Measurements from ENCODE around the gene OVAAL. TPM values are rescaled to one million over a fixed set of nuclear protein-coding genes. Genes with fewer than 3 reads are reported as not detected.

The OVAAL gene
- total RNA-seq, 2 donors from 2014 or later, result not detected

GRCh38 chr1:180515364-180515763, 43.4 kb upstream of the OVAAL start:
- no peak for DNase-seq
- Histone ChIP-seq H3K4me1 (ENCODE audit: control insufficient read depth, insufficient read depth, low read length) (no peaks in the 10 kb centered on the region), H3K27me3 (ENCODE audit: control insufficient read depth, insufficient read depth, low read length, poor library complexity, severe bottlenecking) (no peaks in the 10 kb centered on the region), H3K36me3 (ENCODE audit: control insufficient read depth, insufficient read depth, low read length) (no peaks in the 10 kb centered on the region), H3K4me3 (ENCODE audit: low read length) (no peak overlapping the region), H3K9ac (ENCODE audit: extremely low read depth, low read length, poor library complexity, severe bottlenecking) (no peak overlapping the region), H3K27ac (ENCODE audit: low read depth, low read length) (no peak overlapping the region), H3K9me3 (ENCODE audit: control insufficient read depth, low read length) (no peaks in the 10 kb centered on the region)
- H3K4me1 Mint-ChIP-seq, result no peaks in the 10 kb centered on the region
- H3K27me3 Mint-ChIP-seq (ENCODE audit: insufficient read depth), result no peaks in the 10 kb centered on the region
- no peak overlapping the region for H3K4me3 Mint-ChIP-seq
- H3K36me3 Mint-ChIP-seq (ENCODE audit: low read depth), result no peaks in the 10 kb centered on the region
- peaks cover 3% of the 10 kb centered on the region for H3K9me3 Mint-ChIP-seq
- no peak for TF ChIP-seq CTCF (conservative IDR thresholded peaks at IDR 0.05)
- WGBS, 2 experiments (ENCODE audit: insufficient coverage in 1 of 2, insufficient read length in 1 of 2), result 66 to 77% methylated on average over 2 to 3 of the region's 3 CpGs
- no peak overlapping the region for H3K27ac Mint-ChIP-seq

GRCh38 chr1:180515857-180516388, 42.8 kb upstream of the OVAAL start:
- H3K4me1 Mint-ChIP-seq, result no peaks in the 10 kb centered on the region
- H3K36me3 Mint-ChIP-seq (ENCODE audit: low read depth), result no peaks in the 10 kb centered on the region
- no peaks in the 10 kb centered on the region for H3K27me3 ChIP-seq (ENCODE audit: control insufficient read depth, insufficient read depth, low read length, poor library complexity, severe bottlenecking)
- H3K27ac Mint-ChIP-seq, result no peak overlapping the region
- H3K4me1 ChIP-seq (ENCODE audit: control insufficient read depth, insufficient read depth, low read length), result no peaks in the 10 kb centered on the region
- peak; percentile 94 for TF ChIP-seq CTCF (conservative IDR thresholded peaks at IDR 0.05)
- H3K4me3 ChIP-seq (ENCODE audit: low read length), result no peak overlapping the region
- no peak overlapping the region for H3K4me3 Mint-ChIP-seq
- H3K27ac ChIP-seq (ENCODE audit: low read depth, low read length), result no peak overlapping the region
- no peaks in the 10 kb centered on the region for H3K9me3 Mint-ChIP-seq
- H3K9me3 ChIP-seq (ENCODE audit: control insufficient read depth, low read length), result no peaks in the 10 kb centered on the region
- DNase-seq, result peak; percentile 87
- 0 to 13% methylated on average over 1 to 7 of the region's 8 CpGs for WGBS, 2 experiments (ENCODE audit: insufficient coverage in 1 of 2, insufficient read length in 1 of 2)
- no peaks in the 10 kb centered on the region for H3K36me3 ChIP-seq (ENCODE audit: control insufficient read depth, insufficient read depth, low read length)
- H3K9ac ChIP-seq (ENCODE audit: extremely low read depth, low read length, poor library complexity, severe bottlenecking), result no peak overlapping the region
- no peaks in the 10 kb centered on the region for H3K27me3 Mint-ChIP-seq (ENCODE audit: insufficient read depth)

- no peaks in the 10 kb centered on the region for H3K27me3 Mint-ChIP-seq (ENCODE audit: insufficient read depth)
- no peak for TF ChIP-seq CTCF (conservative IDR thresholded peaks at IDR 0.05)
- 77 to 78% methylated on average over 4 of the region's 4 CpGs for WGBS, 2 experiments (ENCODE audit: insufficient coverage in 1 of 2, insufficient read length in 1 of 2)
- no peak overlapping the region for H3K9ac ChIP-seq (ENCODE audit: extremely low read depth, low read length, poor library complexity, severe bottlenecking)
- H3K27me3 ChIP-seq (ENCODE audit: control insufficient read depth, insufficient read depth, low read length, poor library complexity, severe bottlenecking), result no peaks in the 10 kb centered on the region
- H3K36me3 Mint-ChIP-seq (ENCODE audit: low read depth), result no peaks in the 10 kb centered on the region
- no peak overlapping the region for H3K27ac ChIP-seq (ENCODE audit: low read depth, low read length)
- no peak overlapping the region for H3K4me3 ChIP-seq (ENCODE audit: low read length)
- no peaks in the 10 kb centered on the region for H3K36me3 ChIP-seq (ENCODE audit: control insufficient read depth, insufficient read depth, low read length)
- H3K9me3 ChIP-seq (ENCODE audit: control insufficient read depth, low read length), result no peaks in the 10 kb centered on the region
- H3K4me1 ChIP-seq (ENCODE audit: control insufficient read depth, insufficient read depth, low read length), result no peaks in the 10 kb centered on the region
- H3K9me3 Mint-ChIP-seq, result no peaks in the 10 kb centered on the region
- no peak for DNase-seq
- no peak overlapping the region for H3K4me3 Mint-ChIP-seq
- no peak overlapping the region for H3K27ac Mint-ChIP-seq
- H3K4me1 Mint-ChIP-seq, result peaks cover 6% of the 10 kb centered on the region
These were observed 38.9 kb upstream of the OVAAL start for GRCh38 chr1:180519846-180520245.
